OCI-LY7 (cell line): ENCODE results near the gene VWF.

Experiments
- CTCF ChIP-seq: fragments of 200-600 bp; sonication (generic); conservative IDR thresholded peaks from 2 replicates; pipeline ENCODE4 v1.5.1; 2014; ENCODE audit warnings: mild to moderate bottlenecking, antibody characterized with exemption, low read length, moderate library complexity, mixed read lengths
- EZH2phosphoT487 ChIP-seq: fragments of 200-600 bp; sonication (generic); IDR thresholded peaks from 2 replicates; pipeline ENCODE4 v1.6.1; 2018; ENCODE audit warnings: low read depth, borderline replicate concordance, mild to moderate bottlenecking, mixed run types, antibody characterized with exemption, low read length, moderate library complexity, mixed read lengths

GRCh38 chr12:6020930-6021329 is 103.5 kb downstream of the VWF start:
- TF ChIP-seq CTCF: no peak
- TF ChIP-seq EZH2phosphoT487: no peak
